NCI-H146 (cell line): ENCODE results near the gene CA12.
A peak's percentile ranks its signal among the peaks of the same experiment; 100 is the strongest.

Experiments used
- DNase-seq: peaks from one replicate; lab custom pipeline; 2025; lab: John Stamatoyannopoulos, UW

The CA12 gene

GRCh38 chr15:63374686-63375520 lies 6.7 kb downstream of the CA12 start:
- DNase-seq, result no peak

- DNase-seq, result no peak
These were observed 7.6 kb downstream of the CA12 start for GRCh38 chr15:63373866-63374548.

GRCh38 chr15:63373330-63373729 lies 8.3 kb downstream of the CA12 start:
- DNase-seq, result no peak

GRCh38 chr15:63372753-63373152 lies 8.9 kb downstream of the CA12 start:
- no peak for DNase-seq

- no peak for DNase-seq
These were observed 9.5 kb downstream of the CA12 start for GRCh38 chr15:63372018-63372705.

GRCh38 chr15:63371297-63371918 lies 10.2 kb downstream of the CA12 start:
- no peak for DNase-seq

GRCh38 chr15:63370764-63371163 lies 10.9 kb downstream of the CA12 start:
- peak; percentile 19 for DNase-seq

- DNase-seq, result no peak
These were observed 11.9 kb downstream of the CA12 start for GRCh38 chr15:63369781-63370180.

- DNase-seq, result no peak
These were observed 12.3 kb downstream of the CA12 start for GRCh38 chr15:63369296-63369695.

- no peak for DNase-seq
These were observed 13.1 kb downstream of the CA12 start for GRCh38 chr15:63368503-63368902.

- no peak for DNase-seq
These were observed 13.7 kb downstream of the CA12 start for GRCh38 chr15:63367900-63368299.

- DNase-seq, result no peak
These were observed 14.3 kb downstream of the CA12 start for GRCh38 chr15:63367390-63367789.

GRCh38 chr15:63366451-63366850 lies 15.2 kb downstream of the CA12 start:
- DNase-seq, result no peak

GRCh38 chr15:63365273-63365680 lies 16.4 kb downstream of the CA12 start:
- DNase-seq, result no peak

GRCh38 chr15:63364399-63365272 lies 17.0 kb downstream of the CA12 start:
- no peak for DNase-seq

GRCh38 chr15:63363292-63363691 lies 18.4 kb downstream of the CA12 start:
- no peak for DNase-seq

GRCh38 chr15:63362885-63363284 lies 18.8 kb downstream of the CA12 start:
- DNase-seq, result no peak

GRCh38 chr15:63362196-63362595 lies 19.4 kb downstream of the CA12 start:
- DNase-seq, result peak; percentile 29

- no peak for DNase-seq
These were observed 21.5 kb downstream of the CA12 start for GRCh38 chr15:63360170-63360569.

GRCh38 chr15:63358241-63359029 lies 23.2 kb downstream of the CA12 start:
- no peak for DNase-seq

GRCh38 chr15:63357731-63358130 lies 23.9 kb downstream of the CA12 start:
- no peak for DNase-seq
